GM18526 (cell line): ENCODE measurements around the gene ITGA8.

ENCODE experiments used
- POLR2A ChIP-seq: IDR thresholded peaks from 3 replicates; pipeline ENCODE4 v1.6.1; 2011; ENCODE audit not compliant: insufficient read length; ENCODE audit errors: extremely low read depth

The ITGA8 gene

GRCh38 chr10:15705298-15705697 lies 14.4 kb downstream of the ITGA8 start:
- no peak for TF ChIP-seq POLR2A

- no peak for TF ChIP-seq POLR2A
Observed at GRCh38 chr10:15704581-15704968, 15.1 kb downstream of the ITGA8 start.

- no peak for TF ChIP-seq POLR2A
Observed at GRCh38 chr10:15703944-15704580, 15.7 kb downstream of the ITGA8 start.

GRCh38 chr10:15703151-15703880 lies 16.4 kb downstream of the ITGA8 start:
- no peak for TF ChIP-seq POLR2A

- no peak for TF ChIP-seq POLR2A
Observed at GRCh38 chr10:15700078-15700674, 19.5 kb downstream of the ITGA8 start.

- no peak for TF ChIP-seq POLR2A
Observed at GRCh38 chr10:15695852-15696251, 23.9 kb downstream of the ITGA8 start.

GRCh38 chr10:15690031-15690430 lies 29.7 kb downstream of the ITGA8 start:
- no peak for TF ChIP-seq POLR2A

GRCh38 chr10:15684768-15685167 lies 35.0 kb downstream of the ITGA8 start:
- TF ChIP-seq POLR2A = no peak

- TF ChIP-seq POLR2A = no peak
Observed at GRCh38 chr10:15681076-15681475, 38.6 kb downstream of the ITGA8 start.

GRCh38 chr10:15678851-15679250 lies 40.9 kb downstream of the ITGA8 start:
- TF ChIP-seq POLR2A = no peak

GRCh38 chr10:15672469-15672868 lies 47.3 kb downstream of the ITGA8 start:
- no peak for TF ChIP-seq POLR2A

GRCh38 chr10:15670880-15671279 lies 48.8 kb downstream of the ITGA8 start:
- no peak for TF ChIP-seq POLR2A

- TF ChIP-seq POLR2A = no peak
Observed at GRCh38 chr10:15661574-15661973, 58.1 kb downstream of the ITGA8 start.

- TF ChIP-seq POLR2A = no peak
Observed at GRCh38 chr10:15660990-15661389, 58.7 kb downstream of the ITGA8 start.

- TF ChIP-seq POLR2A = no peak
Observed at GRCh38 chr10:15658069-15658702, 61.5 kb downstream of the ITGA8 start.

GRCh38 chr10:15652757-15653156 lies 67.0 kb downstream of the ITGA8 start:
- TF ChIP-seq POLR2A = no peak
